Body of pancreas (tissue), 4 donors: ENCODE data around the gene PIAS3.

Experiments
- CTCF ChIP-seq, 7 experiments: fragments of 450-650 bp in 4 of 7; fragments of 200-600 bp in 3 of 7; sonication (generic) in 3 of 7; IDR thresholded peaks; one replicate each; pipeline ENCODE4 v1.5.1; 2016 to 2019; ENCODE audit warnings: antibody characterized with exemption in 7 of 7
- POLR2A ChIP-seq, 3 donors: fragments of 450-650 bp; IDR thresholded peaks; one replicate each; pipeline ENCODE4 v1.6.1; 2016; ENCODE audit warnings: antibody characterized with exemption in 3 of 3, mild to moderate bottlenecking in 2 of 3

- TF ChIP-seq POLR2A (IDR thresholded peaks at IDR 0.05): no peak
- TF ChIP-seq CTCF (IDR thresholded peaks at IDR 0.05): no peak
These were observed 11.1 kb downstream of the PIAS3 start for GRCh38 chr1:145847827-145848226.
